GM18517 (cell line): ENCODE results near the gene NPLOC4.
A peak's percentile ranks its signal among the peaks of the same experiment; 100 is the strongest.

Experiments used
- ATAC-seq: cut with Tn5 transposase; IDR thresholded peaks from one replicate; pipeline ENCODE4 v1.9.1; 2021; ENCODE audit warnings: mild to moderate bottlenecking, moderate library complexity; ENCODE audit not compliant: unreplicated experiment

NPLOC4 gene

GRCh38 chr17:81520021-81520901 is 116.7 kb downstream of the NPLOC4 start:
- ATAC-seq, result no peak

DNA sequence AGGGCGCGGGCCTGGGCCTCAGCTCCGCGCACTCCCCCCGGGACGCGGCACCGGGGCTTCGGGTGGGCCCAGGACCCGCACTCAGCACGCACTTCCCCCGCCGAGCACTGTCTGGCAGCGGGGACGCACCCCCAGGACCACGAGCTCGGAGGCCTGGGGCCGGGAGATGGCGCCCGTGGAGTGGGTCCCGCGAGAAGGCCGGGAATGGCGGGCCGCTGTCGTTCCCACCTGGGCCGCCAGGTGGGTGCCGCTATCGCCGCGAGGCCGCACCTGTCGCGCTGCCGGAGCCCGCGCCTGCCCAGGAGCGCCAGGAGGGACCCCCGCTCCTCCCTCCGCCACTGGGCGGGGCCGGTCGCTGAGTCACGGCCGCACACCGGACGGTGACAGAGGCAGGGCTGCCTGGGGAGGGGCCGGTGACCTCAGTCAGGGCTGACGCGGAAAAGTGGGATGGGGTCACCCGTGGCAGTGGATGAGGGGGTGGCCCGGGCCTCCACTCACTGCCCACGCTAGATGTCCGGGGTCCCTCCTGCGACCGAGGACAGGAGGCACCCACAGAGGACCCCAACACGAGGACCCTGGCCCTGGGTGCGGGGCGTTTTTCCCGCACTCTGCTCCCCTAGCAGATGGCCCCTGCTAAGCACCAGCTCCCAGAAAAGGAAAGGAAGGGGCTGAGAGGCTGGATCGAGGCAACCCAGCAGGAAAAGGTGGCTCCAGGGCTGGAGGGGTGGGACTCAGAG is 117.5 kb downstream of the NPLOC4 start:
- ATAC-seq, result no peak

GRCh38 chr17:81518785-81519283 is 118.1 kb downstream of the NPLOC4 start:
- ATAC-seq, result no peak

DNA sequence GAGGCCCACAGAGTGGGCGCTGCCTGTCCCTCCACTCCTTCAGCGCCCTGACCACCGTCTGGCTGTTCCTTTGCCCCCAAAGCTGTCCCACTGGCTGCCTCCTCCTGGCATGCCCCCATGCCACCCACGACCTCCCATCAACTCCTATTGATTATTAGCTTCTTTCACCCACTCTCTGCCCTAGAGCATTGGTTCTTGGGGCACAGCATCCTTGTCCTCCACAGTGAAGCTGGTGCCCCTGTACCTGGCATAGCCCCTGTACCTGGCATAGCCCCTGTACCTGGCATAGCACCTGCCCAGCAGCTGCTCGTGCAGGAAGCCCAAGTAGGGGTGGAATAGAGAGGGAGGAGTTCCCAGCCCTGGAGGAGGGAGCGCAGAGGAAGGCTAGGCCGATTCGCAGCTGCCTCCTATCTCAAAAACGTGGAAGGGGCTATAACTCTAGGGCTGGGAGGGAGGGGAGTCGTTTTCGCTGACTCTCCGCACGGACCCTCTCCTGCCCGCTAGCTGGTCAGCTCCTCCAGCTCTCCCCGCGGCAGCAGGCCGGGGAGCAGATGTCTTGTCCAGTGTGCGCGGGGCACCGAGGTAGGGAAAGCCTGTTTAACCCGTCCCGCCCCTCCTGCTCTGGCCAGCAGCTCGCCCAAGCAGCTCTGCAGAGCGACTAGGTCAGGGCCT is 118.7 kb downstream of the NPLOC4 start:
- no peak for ATAC-seq

DNA sequence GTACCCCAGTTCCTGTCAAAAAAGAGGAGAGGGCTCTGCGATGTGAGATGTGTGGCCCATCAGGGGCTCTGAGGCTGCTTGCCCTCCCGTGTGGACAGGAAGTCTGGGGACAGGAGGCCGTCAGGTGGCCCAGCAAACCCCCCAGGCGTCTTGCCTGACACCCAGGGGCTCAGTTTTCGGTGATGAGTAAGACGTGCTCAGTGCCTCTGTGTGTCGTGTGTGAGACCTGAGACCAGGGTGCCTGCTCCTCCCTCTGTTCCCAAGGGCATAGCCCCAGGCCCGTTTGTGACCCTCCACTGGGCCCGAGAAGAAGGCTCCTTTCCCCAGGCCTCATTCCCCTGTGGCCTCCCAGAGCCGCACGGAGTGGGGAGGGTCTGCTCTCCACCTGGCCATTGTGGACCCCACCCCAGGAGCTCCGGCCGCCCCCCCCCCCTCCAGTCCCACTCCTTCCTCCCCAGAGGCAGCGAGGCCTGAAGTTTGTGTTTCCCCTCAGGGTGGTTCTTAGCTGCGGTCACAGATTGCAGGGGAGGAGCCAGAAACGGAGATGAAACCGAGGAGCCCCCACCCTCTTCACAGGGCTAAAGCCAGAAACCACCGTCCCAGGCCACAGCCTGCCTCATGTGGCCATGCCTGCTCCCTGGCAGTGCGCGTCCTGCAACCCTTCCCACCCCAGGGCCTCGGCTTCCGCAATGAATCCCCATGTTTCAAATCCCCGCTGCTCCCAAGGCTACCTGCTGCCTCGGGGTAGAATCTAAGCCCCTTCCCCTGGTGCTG is 119.4 kb downstream of the NPLOC4 start:
- no peak for ATAC-seq

DNA sequence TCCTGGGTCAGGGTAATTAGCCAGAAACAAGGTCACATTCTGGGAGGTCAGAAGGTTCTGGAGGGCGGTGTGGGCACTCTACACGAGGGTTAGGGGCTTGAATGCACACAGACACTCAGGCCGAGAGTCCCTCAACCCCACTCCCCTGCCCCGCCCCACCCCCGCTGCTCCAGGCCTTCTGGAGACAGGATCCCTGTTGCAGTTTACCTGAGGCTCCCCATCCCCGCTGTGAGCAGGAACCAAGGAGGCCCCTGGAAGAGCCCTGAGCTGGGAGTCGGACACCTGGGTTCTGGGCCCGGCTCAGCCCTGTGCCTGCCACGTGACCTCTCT is 119.9 kb downstream of the NPLOC4 start:
- ATAC-seq, result no peak

DNA sequence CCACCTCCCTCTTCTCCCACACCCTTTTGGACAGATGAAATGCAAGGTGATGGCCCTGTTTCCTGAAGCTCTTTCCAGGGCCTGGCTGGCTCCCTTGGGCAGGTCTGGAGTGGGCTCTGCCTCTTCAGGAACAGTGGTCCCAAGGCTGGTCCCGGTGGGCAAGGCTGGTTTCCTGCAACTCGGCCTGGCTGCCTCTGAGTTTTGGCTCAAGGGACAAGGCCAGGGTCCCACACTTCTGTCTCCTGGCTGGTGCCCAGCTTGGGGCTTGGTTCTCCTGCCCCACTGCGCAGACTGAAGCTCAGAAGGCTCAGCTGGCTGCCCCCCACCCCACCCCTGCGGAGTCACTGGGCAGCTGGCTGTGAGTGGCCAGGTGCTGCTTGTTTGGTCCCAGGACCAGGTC is 120.5 kb downstream of the NPLOC4 start:
- no peak for ATAC-seq

DNA sequence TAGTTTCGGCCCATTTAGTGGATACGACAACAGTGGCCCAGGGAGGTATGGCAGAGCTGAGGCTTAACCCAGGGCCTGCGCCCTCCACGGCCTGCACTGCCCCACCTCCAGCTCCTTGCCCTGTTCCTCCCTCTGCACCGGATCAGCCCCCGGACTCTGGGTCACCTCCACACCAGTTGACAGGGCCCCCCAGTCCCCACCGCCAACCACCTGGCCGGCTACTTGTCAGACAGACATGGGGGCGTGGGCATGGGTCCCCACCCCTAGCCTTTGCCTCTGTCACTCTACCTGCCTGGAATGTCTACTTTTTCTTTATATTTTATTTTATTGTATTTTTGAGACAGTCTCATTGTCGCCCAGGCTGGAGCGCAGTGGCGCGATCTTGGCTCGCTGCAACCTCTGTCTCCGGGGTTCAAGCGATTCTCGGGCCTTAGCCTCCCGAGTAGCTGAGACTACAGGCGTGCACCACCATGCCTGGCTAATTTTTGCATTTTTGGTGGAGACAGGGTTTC is 121.3 kb downstream of the NPLOC4 start:
- no peak for ATAC-seq

- ATAC-seq, result no peak
Measured at GRCh38 chr17:81514739-81515529, 122.0 kb downstream of the NPLOC4 start.

- no peak for ATAC-seq
Measured at GRCh38 chr17:81514489-81514738, 122.5 kb downstream of the NPLOC4 start.

GRCh38 chr17:81513753-81514488 is 123.0 kb downstream of the NPLOC4 start:
- ATAC-seq, result no peak

DNA sequence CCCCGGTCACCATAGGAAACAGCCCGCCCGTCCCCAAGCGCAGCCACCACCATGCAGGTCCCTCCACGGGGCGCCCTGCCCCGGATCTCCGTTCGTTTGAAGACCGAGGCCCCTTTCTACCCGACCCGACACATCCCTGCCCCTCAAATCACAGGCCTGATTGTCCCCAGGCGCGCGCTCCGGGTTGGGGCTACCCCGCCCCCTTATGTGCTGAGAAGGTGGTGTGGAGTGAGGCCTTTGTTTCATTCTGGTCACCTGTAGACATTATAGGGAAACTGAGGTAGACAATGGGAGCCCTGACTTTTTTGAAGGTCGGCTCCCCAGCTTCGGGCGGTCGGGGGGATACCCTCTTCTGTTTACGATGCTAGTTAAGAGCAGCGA is 123.5 kb downstream of the NPLOC4 start:
- no peak for ATAC-seq

DNA sequence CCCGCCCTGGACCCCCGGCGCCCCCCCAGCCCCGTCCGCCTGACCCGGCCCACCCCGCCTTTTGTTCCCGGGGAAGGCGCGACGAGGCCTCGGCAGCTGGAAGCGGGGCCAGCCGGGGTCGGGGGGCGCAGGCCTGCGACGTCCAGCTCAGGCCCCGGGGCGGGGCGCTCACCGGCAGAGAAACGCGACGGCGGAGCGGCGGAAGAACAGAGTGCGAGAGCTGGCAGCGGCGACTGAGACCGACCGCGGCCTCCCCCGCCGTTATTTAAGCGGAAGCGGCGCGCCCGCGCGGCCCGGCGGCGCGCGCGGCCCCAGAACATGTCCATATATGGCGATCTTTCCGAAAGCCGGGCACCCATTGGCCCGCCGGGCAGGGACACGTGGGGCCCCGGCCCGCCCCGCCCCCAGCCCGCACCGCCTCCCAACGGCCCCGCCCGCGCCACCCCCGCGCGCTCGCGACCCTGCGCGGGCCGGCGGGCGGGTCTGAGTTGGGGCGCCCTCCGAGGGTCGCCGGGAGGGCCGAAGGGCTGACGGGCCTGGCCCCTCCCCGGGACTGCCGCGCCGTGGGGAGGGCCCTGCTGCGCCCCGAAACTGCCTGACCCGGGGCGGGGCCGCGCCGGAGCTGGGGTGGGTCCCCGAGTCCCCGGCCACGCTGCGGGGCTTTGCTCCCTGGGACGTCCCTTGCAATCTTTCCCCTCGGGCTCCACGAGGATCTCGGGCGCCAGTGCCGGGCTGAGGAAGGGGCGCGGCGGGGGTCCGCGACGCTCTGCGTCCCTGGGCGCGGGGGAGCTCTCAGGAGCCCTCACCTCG is 124.1 kb downstream of the NPLOC4 start, which contains the start of gene ACTG1:
TSS of gene ACTG1 (minus strand) at position 238 of the 810 bp plus-strand sequence. CDS start 445 bp downstream, outside the sequence.
- peak; percentile 35 for ATAC-seq

GRCh38 chr17:81511804-81512561 is 124.9 kb downstream of the NPLOC4 start:
- ATAC-seq, result peak; percentile 1

- no peak for ATAC-seq
Measured at GRCh38 chr17:81511554-81511803, 125.4 kb downstream of the NPLOC4 start.

GRCh38 chr17:81510785-81511553 is 125.9 kb downstream of the NPLOC4 start:
- ATAC-seq, result no peak
